Mucosa of stomach (tissue), 1 donor: ENCODE results near the gene SLIT3.

Experiments used
- H3K27me3 ChIP-seq: one replicate; pipeline ENCODE4 v1.7.0; 2013; ENCODE audit warnings: mild to moderate bottlenecking, low read length; ENCODE audit not compliant: control insufficient read depth, insufficient read depth
- H3K36me3 ChIP-seq: one replicate; pipeline ENCODE4 v1.7.0; 2013; ENCODE audit warnings: low read length; ENCODE audit not compliant: control insufficient read depth, insufficient read depth
- H3K4me1 ChIP-seq: one replicate; pipeline ENCODE4 v1.7.0; 2013; ENCODE audit warnings: mild to moderate bottlenecking, low read length; ENCODE audit not compliant: control insufficient read depth, insufficient read depth
- H3K4me3 ChIP-seq: one replicate; pipeline ENCODE4 v1.7.0; 2013; ENCODE audit warnings: low read length
- H3K9ac ChIP-seq: one replicate; pipeline ENCODE4 v1.7.0; 2013; ENCODE audit warnings: mild to moderate bottlenecking, low read length, moderate library complexity
- H3K9me3 ChIP-seq: one replicate; pipeline ENCODE4 v1.7.0; 2013; ENCODE audit warnings: mild to moderate bottlenecking, low read length, moderate library complexity; ENCODE audit not compliant: control insufficient read depth
- donor health status: Pancreatic carcinoma.

SLIT3 gene

GRCh38 chr5:168723037-168723436, 577.9 kb downstream of the SLIT3 start:
- H3K4me1 ChIP-seq, result no peaks in the 10 kb centered on the region
- peaks cover 3% of the 10 kb centered on the region for H3K27me3 ChIP-seq
- H3K4me3 ChIP-seq, result no peak overlapping the region
- H3K9me3 ChIP-seq, result no peaks in the 10 kb centered on the region
- no peaks in the 10 kb centered on the region for H3K36me3 ChIP-seq
- no peak overlapping the region for H3K9ac ChIP-seq

GRCh38 chr5:168721966-168722365, 579.0 kb downstream of the SLIT3 start:
- no peak overlapping the region for H3K9ac ChIP-seq
- H3K4me3 ChIP-seq, result no peak overlapping the region
- no peaks in the 10 kb centered on the region for H3K36me3 ChIP-seq
- H3K9me3 ChIP-seq, result no peaks in the 10 kb centered on the region
- H3K27me3 ChIP-seq, result peaks cover 3% of the 10 kb centered on the region
- no peaks in the 10 kb centered on the region for H3K4me1 ChIP-seq

GRCh38 chr5:168721002-168721753, 579.8 kb downstream of the SLIT3 start:
- H3K9me3 ChIP-seq, result no peaks in the 10 kb centered on the region
- no peak overlapping the region for H3K9ac ChIP-seq
- H3K4me3 ChIP-seq, result no peak overlapping the region
- no peaks in the 10 kb centered on the region for H3K4me1 ChIP-seq
- H3K36me3 ChIP-seq, result no peaks in the 10 kb centered on the region
- peaks cover 3% of the 10 kb centered on the region for H3K27me3 ChIP-seq

GRCh38 chr5:168720575-168720974, 580.4 kb downstream of the SLIT3 start:
- Histone ChIP-seq H3K4me3 (no peak overlapping the region), H3K9ac (no peak overlapping the region), H3K36me3 (no peaks in the 10 kb centered on the region), H3K4me1 (no peaks in the 10 kb centered on the region), H3K9me3 (no peaks in the 10 kb centered on the region), H3K27me3 (no peaks in the 10 kb centered on the region)

GRCh38 chr5:168714046-168714445, 586.9 kb downstream of the SLIT3 start:
- Histone ChIP-seq H3K4me1 (no peaks in the 10 kb centered on the region), H3K27me3 (no peaks in the 10 kb centered on the region), H3K4me3 (no peak overlapping the region), H3K9ac (no peak overlapping the region), H3K36me3 (no peaks in the 10 kb centered on the region), H3K9me3 (no peaks in the 10 kb centered on the region)

- Histone ChIP-seq H3K9me3 (no peaks in the 10 kb centered on the region), H3K27me3 (no peaks in the 10 kb centered on the region), H3K36me3 (no peaks in the 10 kb centered on the region), H3K9ac (no peak overlapping the region), H3K4me3 (no peak overlapping the region), H3K4me1 (no peaks in the 10 kb centered on the region)
Observed at GRCh38 chr5:168713051-168713450, 587.9 kb downstream of the SLIT3 start.

DNA sequence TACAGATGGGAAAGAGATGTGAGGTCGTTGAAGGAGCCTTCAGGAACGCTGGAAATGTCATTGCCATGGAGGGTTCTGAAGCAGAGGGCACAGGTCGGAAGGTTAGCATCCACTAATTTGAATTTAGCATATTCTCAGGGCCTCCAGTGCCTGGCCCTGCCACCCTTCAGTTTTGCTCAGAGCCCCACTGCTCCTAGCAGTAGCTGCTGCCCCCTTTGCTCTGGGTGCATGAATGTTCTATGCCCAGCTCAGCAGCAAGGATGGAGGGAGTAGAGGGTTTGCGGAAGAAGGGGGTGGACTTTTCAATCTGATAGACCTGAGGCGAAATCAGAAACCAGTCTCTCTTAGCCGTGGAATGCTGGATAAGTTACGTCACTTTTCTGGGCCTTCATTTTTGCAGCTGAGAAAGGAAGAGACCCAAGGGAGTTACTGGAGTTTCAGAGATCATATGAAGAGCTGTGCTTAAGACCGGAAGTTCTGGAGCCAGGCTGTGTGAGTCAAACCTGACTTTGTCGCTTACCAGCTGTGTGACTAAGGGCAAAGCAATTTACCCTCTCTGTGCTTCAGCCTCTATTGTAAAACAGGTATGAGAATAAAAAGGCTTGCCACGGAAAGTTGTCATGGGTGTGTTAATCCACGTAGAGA, 588.5 kb downstream of the SLIT3 start:
- Histone ChIP-seq H3K27me3 (no peaks in the 10 kb centered on the region), H3K4me3 (no peak overlapping the region), H3K9ac (no peak overlapping the region), H3K36me3 (no peaks in the 10 kb centered on the region), H3K4me1 (no peaks in the 10 kb centered on the region), H3K9me3 (no peaks in the 10 kb centered on the region)

DNA sequence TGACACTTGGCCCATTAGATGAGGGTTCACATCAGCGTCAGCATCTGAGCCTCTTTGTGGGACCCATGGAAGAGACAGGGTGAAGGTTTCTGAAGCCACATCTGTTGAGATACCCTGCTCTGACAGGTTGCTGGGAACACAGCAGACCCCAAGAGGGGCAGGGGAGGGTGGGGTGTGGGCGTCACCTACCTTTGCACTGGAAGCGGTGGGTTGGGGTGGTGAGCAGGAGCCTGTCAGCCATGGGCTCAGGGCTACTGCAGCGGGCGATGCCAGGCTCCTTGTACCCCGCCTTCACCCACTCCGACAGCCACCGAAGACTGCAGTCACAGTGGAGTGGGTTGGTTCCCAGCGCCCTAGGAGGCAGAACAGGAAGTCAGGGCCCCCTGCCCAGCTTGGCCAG, 590.2 kb downstream of the SLIT3 start:
- Histone ChIP-seq H3K9ac (no peak overlapping the region), H3K36me3 (no peaks in the 10 kb centered on the region), H3K4me1 (no peaks in the 10 kb centered on the region), H3K9me3 (no peaks in the 10 kb centered on the region), H3K4me3 (no peak overlapping the region), H3K27me3 (no peaks in the 10 kb centered on the region)

GRCh38 chr5:168707716-168708695, 592.9 kb downstream of the SLIT3 start:
- no peaks in the 10 kb centered on the region for H3K36me3 ChIP-seq
- H3K4me3 ChIP-seq, result no peak overlapping the region
- no peaks in the 10 kb centered on the region for H3K4me1 ChIP-seq
- H3K9ac ChIP-seq, result no peak overlapping the region
- no peaks in the 10 kb centered on the region for H3K27me3 ChIP-seq
- H3K9me3 ChIP-seq, result no peaks in the 10 kb centered on the region

DNA sequence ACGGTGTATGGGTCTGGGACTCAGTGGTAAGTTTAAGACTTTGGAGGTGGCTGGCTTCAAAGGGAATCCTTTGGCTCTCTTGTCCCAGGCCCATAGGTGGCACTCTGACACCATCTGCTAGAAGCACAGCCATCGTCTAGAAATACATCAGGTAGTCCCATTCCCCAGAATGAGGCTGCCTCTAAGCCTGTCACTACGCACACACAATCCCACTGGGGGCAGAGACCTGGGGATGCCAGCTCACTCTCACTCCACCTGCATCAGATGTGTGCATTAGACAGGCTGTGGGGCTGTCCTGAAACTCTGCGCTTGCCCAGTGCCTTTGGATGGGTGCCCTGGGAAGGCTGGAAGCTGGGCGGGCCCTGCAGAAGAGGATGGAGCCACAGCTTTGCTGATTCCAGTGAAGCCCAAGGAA, 594.3 kb downstream of the SLIT3 start:
- H3K4me3 ChIP-seq, result no peak overlapping the region
- no peaks in the 10 kb centered on the region for H3K27me3 ChIP-seq
- no peak overlapping the region for H3K9ac ChIP-seq
- H3K9me3 ChIP-seq, result no peaks in the 10 kb centered on the region
- H3K4me1 ChIP-seq, result no peaks in the 10 kb centered on the region
- H3K36me3 ChIP-seq, result no peaks in the 10 kb centered on the region

DNA sequence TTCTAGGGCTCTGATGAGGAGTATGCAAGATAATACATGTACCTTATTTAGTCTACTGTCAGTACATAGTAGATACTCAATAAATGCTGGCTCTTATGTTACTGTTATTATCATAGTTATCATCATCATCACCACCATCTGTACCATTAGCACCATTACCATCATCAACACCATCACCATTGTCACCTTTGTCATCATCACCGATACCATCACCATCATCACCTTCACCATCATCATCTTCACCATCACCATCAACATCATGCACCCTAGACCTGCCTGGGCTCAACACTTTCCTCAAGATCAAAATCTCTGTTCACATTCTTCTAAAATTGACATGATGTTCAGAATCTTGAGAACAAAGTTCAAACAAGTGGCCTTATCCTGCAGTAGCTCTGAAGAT, 595.6 kb downstream of the SLIT3 start:
- H3K4me3 ChIP-seq, result no peak overlapping the region
- no peaks in the 10 kb centered on the region for H3K9me3 ChIP-seq
- H3K36me3 ChIP-seq, result no peaks in the 10 kb centered on the region
- H3K27me3 ChIP-seq, result no peaks in the 10 kb centered on the region
- H3K4me1 ChIP-seq, result no peaks in the 10 kb centered on the region
- H3K9ac ChIP-seq, result no peak overlapping the region

GRCh38 chr5:168702511-168702910, 598.4 kb downstream of the SLIT3 start:
- Histone ChIP-seq H3K36me3 (no peaks in the 10 kb centered on the region), H3K27me3 (no peaks in the 10 kb centered on the region), H3K9ac (no peak overlapping the region), H3K9me3 (no peaks in the 10 kb centered on the region), H3K4me3 (no peak overlapping the region), H3K4me1 (no peaks in the 10 kb centered on the region)
